Spleen (tissue), 7 donors: ENCODE results near the gene AKR1E2.

Experiments
- POLR2A ChIP-seq, 3 donors: fragments of 450-650 bp; IDR thresholded peaks; one replicate each; pipeline ENCODE4 v1.5.1; 2017; ENCODE audit warnings: antibody characterized with exemption in 3 of 3, mild to moderate bottlenecking in 1 of 3
- POLR2AphosphoS5 ChIP-seq, 3 donors: sonication (generic); formaldehyde crosslinking; IDR thresholded peaks; one replicate each; pipeline ENCODE4 v1.5.1; 2017; ENCODE audit warnings: antibody characterized with exemption in 3 of 3
- TF ChIP-seq, protein P1 (sequence below), 11 experiments: fragments of 200-600 bp in 7 of 11; fragments of 450-650 bp in 4 of 11; sonication (generic) in 4 of 11; IDR thresholded peaks in 8 of 11; conservative IDR thresholded peaks in 3 of 11; 1 replicate in 7 of 11; 2 replicates in 4 of 11; pipeline versions ENCODE4 v1.4.0 to v1.8.0; 2016 to 2021; ENCODE audit warnings: antibody characterized with exemption in 11 of 11, inconsistent platforms in 4 of 11, mild to moderate bottlenecking in 1 of 11
- donor health status: DM: no; HTN: no; CAD: no; lungs with moderate emphysema.
- donor health status: DM: no; HTN: no; CAD: no.
- donor health status: DM: no; HTN: no; CAD: no.

DNA sequence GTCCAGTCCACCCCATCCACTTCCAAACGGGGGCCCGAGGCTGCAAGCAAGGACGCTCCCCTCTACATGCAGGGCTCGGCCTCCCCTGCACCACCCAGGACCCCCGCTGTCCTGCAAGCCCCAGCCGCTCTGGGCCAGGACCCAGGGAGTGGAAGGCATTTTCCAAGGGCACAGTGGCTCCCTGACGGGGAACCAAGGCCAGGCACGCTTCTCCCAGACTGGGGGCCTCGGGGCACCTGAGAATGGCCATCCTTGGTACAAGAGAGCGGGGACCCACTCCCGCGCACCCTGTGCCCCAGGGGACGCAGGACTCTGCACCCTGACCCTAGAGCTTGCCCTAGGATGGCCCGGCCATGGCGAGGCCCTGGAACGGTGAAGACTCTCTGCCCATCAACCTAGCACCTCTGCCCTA is 545 bp upstream of the AKR1E2 start:
- TF ChIP-seq, protein P1, sequence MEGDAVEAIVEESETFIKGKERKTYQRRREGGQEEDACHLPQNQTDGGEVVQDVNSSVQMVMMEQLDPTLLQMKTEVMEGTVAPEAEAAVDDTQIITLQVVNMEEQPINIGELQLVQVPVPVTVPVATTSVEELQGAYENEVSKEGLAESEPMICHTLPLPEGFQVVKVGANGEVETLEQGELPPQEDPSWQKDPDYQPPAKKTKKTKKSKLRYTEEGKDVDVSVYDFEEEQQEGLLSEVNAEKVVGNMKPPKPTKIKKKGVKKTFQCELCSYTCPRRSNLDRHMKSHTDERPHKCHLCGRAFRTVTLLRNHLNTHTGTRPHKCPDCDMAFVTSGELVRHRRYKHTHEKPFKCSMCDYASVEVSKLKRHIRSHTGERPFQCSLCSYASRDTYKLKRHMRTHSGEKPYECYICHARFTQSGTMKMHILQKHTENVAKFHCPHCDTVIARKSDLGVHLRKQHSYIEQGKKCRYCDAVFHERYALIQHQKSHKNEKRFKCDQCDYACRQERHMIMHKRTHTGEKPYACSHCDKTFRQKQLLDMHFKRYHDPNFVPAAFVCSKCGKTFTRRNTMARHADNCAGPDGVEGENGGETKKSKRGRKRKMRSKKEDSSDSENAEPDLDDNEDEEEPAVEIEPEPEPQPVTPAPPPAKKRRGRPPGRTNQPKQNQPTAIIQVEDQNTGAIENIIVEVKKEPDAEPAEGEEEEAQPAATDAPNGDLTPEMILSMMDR (IDR thresholded peaks at IDR 0.05 in 8 of 11, conservative IDR thresholded peaks at IDR 0.05 in 3 of 11): no peak
- TF ChIP-seq POLR2A (IDR thresholded peaks at IDR 0.05) (no peak), POLR2AphosphoS5 (IDR thresholded peaks at IDR 0.05) (no peak)
